PC-3 (cell line): ENCODE data around the gene LAS1L. TPM values are rescaled to one million over a fixed set of nuclear protein-coding genes. Genes with fewer than 3 reads are reported as not detected.

Source experiments
- ATAC-seq: fragments of 200-7000 bp; cut with Tn5 transposase; 2 replicates; pipeline ENCODE4 v1.9.1; 2020; ENCODE audit warnings: mild to moderate bottlenecking, moderate library complexity
- Bru-seq: library from RNA; stranded (reverse); fragments of 400-500 nt; gene quantifications from one replicate; lab custom pipeline; 2021; lab: Mats Ljungman, UMichigan
- BruChase-seq, 2 experiments: library from RNA; stranded (reverse); fragments of 400-500 nt; gene quantifications; one replicate each; lab custom pipeline; 2021; lab: Mats Ljungman, UMichigan
- BruUV-seq: library from RNA; stranded (reverse); fragments of 400-500 nt; replicated peaks from 2 replicates; lab custom pipeline; 2021; lab: Mats Ljungman, UMichigan
- CTCF ChIA-PET: fragments of 300-600 bp; sonication (Branson Sonifier 250); formaldehyde crosslinking; loops from one replicate; lab custom pipeline; 2022; ENCODE audit warnings: antibody characterized with exemption; lab: Charles Lee
- POLR2A ChIA-PET: fragments of 300-600 bp; sonication (Branson Sonifier 250); formaldehyde crosslinking; loops from one replicate; lab custom pipeline; 2022; ENCODE audit warnings: antibody characterized with exemption; ENCODE audit not compliant: unreplicated experiment; lab: Charles Lee
- DNase-seq: peaks from one replicate; pipeline ENCODE4 v3.0.0-alpha.2; 2015
- H2AFZ ChIP-seq: fragments of 300-600 bp; sonication (generic); 2 replicates; pipeline ENCODE4 v1.6.0; 2016; ENCODE audit warnings: antibody characterized with exemption, low read length
- H3F3A ChIP-seq: fragments of 300-600 bp; sonication (generic); one replicate; pipeline ENCODE4 v1.6.0; 2017; ENCODE audit warnings: antibody characterized with exemption, low read length, control low read depth, mild to moderate bottlenecking; ENCODE audit not compliant: unreplicated experiment
- H3K27ac ChIP-seq: fragments of 300-600 bp; sonication (generic); 2 replicates; pipeline ENCODE4 v1.5.1; 2016; ENCODE audit warnings: mild to moderate bottlenecking, low read length
- H3K27me3 ChIP-seq: fragments of 300-600 bp; sonication (generic); 2 replicates; pipeline ENCODE4 v1.6.1; 2016; ENCODE audit warnings: low read length, mixed read lengths
- H3K36me3 ChIP-seq: fragments of 300-600 bp; sonication (generic); 2 replicates; pipeline ENCODE4 v1.6.1; 2016; ENCODE audit warnings: low read depth, mixed run types, low read length, mixed read lengths
- H3K4me1 ChIP-seq: fragments of 300-600 bp; sonication (generic); 2 replicates; pipeline ENCODE4 v1.5.1; 2016; ENCODE audit warnings: low read length; ENCODE audit not compliant: insufficient read depth
- H3K4me2 ChIP-seq: fragments of 300-600 bp; sonication (generic); 2 replicates; pipeline ENCODE4 v1.6.0; 2016; ENCODE audit warnings: low read length
- H3K4me3 ChIP-seq: fragments of 300-600 bp; sonication (generic); 2 replicates; pipeline ENCODE4 v1.5.1; 2016; ENCODE audit warnings: mild to moderate bottlenecking, low read length, mixed read lengths
- H3K79me2 ChIP-seq: fragments of 300-600 bp; sonication (generic); 2 replicates; pipeline ENCODE4 v1.6.1; 2017; ENCODE audit warnings: low read length, mixed read lengths
- H3K9ac ChIP-seq: fragments of 300-600 bp; sonication (generic); 2 replicates; pipeline ENCODE4 v1.6.0; 2016; ENCODE audit warnings: mild to moderate bottlenecking, low read length
- H3K9me2 ChIP-seq: fragments of 300-600 bp; sonication (generic); replicated peaks from 2 replicates; pipeline ENCODE4 v1.6.1; 2016; ENCODE audit warnings: mixed run types, low read length, mixed read lengths
- H3K9me3 ChIP-seq: fragments of 300-600 bp; sonication (generic); 2 replicates; pipeline ENCODE4 v1.6.1; 2016; ENCODE audit warnings: low read length, mixed read lengths
- H4K20me1 ChIP-seq: fragments of 300-600 bp; sonication (generic); 2 replicates; pipeline ENCODE4 v1.6.1; 2016; ENCODE audit warnings: low read length, mixed read lengths
- EZH2 ChIP-seq: fragments of 300-600 bp; sonication (generic); IDR thresholded peaks from one replicate; pipeline ENCODE4 v1.6.1; 2017; ENCODE audit warnings: antibody characterized with exemption, mild to moderate bottlenecking, low read length; ENCODE audit not compliant: unreplicated experiment
- EZH2phosphoT487 ChIP-seq: fragments of 300-600 bp; sonication (generic); IDR thresholded peaks from 2 replicates; pipeline ENCODE4 v1.6.1; 2018; ENCODE audit warnings: mild to moderate bottlenecking, antibody characterized with exemption, low read length, borderline replicate concordance
- intact Hi-C: fragments of 100-400 bp; cut with micrococcal nuclease; formaldehyde crosslinking; loops from 2 replicates; pipeline ENCODE4 v1.9.0; 2023
- long read RNA-seq: library from polyadenylated mRNA; unstranded; transcript quantifications from one replicate; pipeline ENCODE4 v2.0.0, GENCODE V29; 2021; ENCODE audit not compliant: unreplicated experiment
- total RNA-seq: library from RNA; depleted of rRNA; stranded (reverse); fragments of >200 nt; gene quantifications from 2 replicates; pipeline ENCODE4 v1.2.3, GENCODE V29; 2014; rRNA removed
- TF ChIP-seq, protein P1 (sequence below): fragments of 300-600 bp; sonication (generic); conservative IDR thresholded peaks from 2 replicates; pipeline ENCODE4 v1.5.1; 2017; ENCODE audit warnings: antibody characterized with exemption, low read depth, mild to moderate bottlenecking, low read length

Gene LAS1L
- total RNA-seq (69.0 and 78.4 TPM in 2 replicates), Bru-seq, nascent RNA (percentile 86 among the genes with signal in this experiment), BruChase-seq, experiment 1, labeled RNA remaining after a 6-hour chase (percentile 84 among the genes with signal in this experiment), BruChase-seq, experiment 2, labeled RNA remaining after a 2-hour chase (percentile 87 among the genes with signal in this experiment)
- long read RNA-seq, transcript LAS1L-202 (13 exons, 2,386 nt) = major isoform, 100 of 212 reads
- long read RNA-seq, transcript LAS1L-201 (12 exons, 2,261 nt) = minor isoform, 12 of 212 reads
- long read RNA-seq, transcript LAS1L-203 (14 exons, 2,439 nt) = minor isoform, 19 of 212 reads
- long read RNA-seq, partial matches to known transcripts = 36 of 212 reads
- long read RNA-seq, other reads (novel, unspliced or antisense) = 45 of 212 reads

DNA sequence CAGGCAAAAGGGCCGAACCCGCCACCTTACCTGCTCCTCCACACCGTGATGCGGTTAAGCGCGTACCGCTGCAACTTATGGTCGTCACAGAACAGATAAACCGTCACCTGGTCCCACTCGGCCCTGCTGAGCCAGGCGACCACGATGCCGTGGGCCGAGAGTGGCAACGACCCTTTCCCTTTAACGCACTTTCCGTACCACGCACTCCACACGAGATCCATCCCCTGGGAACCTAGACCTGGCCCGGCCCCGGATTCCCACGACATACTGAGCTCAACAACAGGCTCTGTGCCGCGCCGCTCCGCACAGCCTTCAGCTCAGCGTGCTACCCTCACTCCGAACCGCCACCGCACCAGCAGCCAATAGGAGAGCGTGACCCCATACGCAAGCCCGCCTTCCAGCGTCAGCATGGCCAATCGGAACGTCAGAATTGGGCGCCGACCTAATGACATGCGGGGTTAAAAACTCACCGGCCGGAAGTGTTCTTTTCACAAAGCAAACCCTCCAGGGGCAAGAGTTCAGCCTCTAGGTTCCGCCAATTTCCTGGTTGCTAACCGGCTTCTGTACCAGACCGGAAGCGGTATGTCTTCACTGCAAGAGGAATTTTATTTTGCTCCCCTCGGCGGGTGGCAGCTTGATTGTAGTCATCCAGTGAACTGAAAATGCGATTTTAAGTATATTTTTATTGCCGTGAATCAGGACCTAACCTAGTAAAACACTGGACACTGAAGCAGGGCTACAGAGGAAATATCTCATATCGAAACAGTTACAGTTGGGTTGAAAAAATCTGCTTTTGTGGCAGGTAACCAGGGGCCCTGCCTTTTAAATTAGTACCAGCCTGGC, at the start of gene LAS1L:
TSS of gene LAS1L (minus strand) at position 338 of the 843 bp plus-strand sequence. CDS start at position 266, 72 bp downstream.
- TF ChIP-seq EZH2phosphoT487 = no peak
- no peak for TF ChIP-seq EZH2
- POLR2A ChIA-PET = interaction anchor here (0.7 kb wide), 1 partner anchor 500 kb away, joined by 3 read pairs; no protein-coding TSS in a partner anchor
- H3K36me3 ChIP-seq = peaks cover 23% of the 10 kb centered on the region
- intact Hi-C loops = no loop called here
- ATAC-seq = peak; percentile 99
- peak within 1 kb of the TSS; percentile 99 for H3K4me3 ChIP-seq
- CTCF ChIA-PET = no interaction called here
- peaks cover 34% of the 10 kb centered on the region for H3K79me2 ChIP-seq
- H4K20me1 ChIP-seq = peaks cover 17% of the 10 kb centered on the region; the same call in 1 of the 2 replicates
- peak within 1 kb of the TSS; percentile 97 for H3K4me2 ChIP-seq
- H3K27ac ChIP-seq = no peak within 1 kb of the TSS
- no peaks in the 10 kb centered on the region for H3K27me3 ChIP-seq
- BruUV-seq = TSS peak; percentile 98
- H3K9me3 ChIP-seq = no peaks in the 10 kb centered on the region
- H3K9me2 ChIP-seq = no peaks in the 10 kb centered on the region
- peak within 1 kb of the TSS; percentile 87 for H3K9ac ChIP-seq
- peak within 1 kb of the TSS; percentile 92 for H2AFZ ChIP-seq
- DNase-seq = peak; percentile 94
- H3F3A ChIP-seq = no peaks in the 10 kb centered on the region
- H3K4me1 ChIP-seq = peaks cover 16% of the 10 kb centered on the region

DNA sequence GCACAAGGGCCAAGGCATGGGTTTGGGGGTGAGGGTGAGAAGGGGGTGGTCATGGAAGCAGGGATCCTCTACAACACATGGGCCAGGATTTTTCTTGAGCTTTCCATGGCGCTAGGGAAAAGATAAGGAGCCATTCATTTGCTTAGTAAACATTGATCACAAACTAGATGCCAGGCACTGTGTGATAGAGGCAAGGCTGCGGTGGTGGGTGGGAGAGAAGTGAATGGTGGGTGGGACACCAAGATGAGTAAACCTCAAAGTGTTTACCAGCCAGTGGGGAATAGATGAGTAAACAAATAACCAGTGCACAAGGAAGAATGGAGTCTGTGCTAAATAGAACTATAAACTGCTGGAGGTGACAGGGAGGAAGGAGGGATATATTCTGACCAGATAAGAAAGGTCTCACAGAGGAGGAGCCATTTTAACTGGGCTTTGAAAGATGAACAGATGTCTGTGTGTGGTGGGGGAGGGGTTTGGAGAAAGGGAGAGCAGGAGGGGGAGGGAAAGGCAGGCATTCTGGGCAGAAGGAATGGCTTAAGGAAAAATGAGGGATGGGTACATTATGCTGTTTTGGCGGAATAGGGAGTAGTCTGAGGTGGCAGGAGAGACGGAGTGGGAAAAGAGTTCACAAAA, 48.0 kb upstream of the LAS1L start:
- no peak for DNase-seq
- no peaks in the 10 kb centered on the region for H4K20me1 ChIP-seq
- no peak for ATAC-seq
- peak overlapping the region; percentile 62; the same call in 1 of the 2 replicates for H3K4me2 ChIP-seq
- ChIA-PET CTCF (interaction anchor here (0.6 to 1.4 kb wide), 3 partner anchors 162 to 412 kb away, joined by 3 to 4 read pairs (median 3); no protein-coding TSS in a partner anchor), POLR2A (no interaction called here)
- no peaks in the 10 kb centered on the region for H3F3A ChIP-seq
- no peak overlapping the region for H3K9ac ChIP-seq
- H3K4me3 ChIP-seq = no peak overlapping the region
- H3K4me1 ChIP-seq = peaks cover 6% of the 10 kb centered on the region; the same call in 1 of the 2 replicates
- H3K27me3 ChIP-seq = peaks cover 6% of the 10 kb centered on the region; the same call in 1 of the 2 replicates
- no peaks in the 10 kb centered on the region for H3K9me2 ChIP-seq
- no peaks in the 10 kb centered on the region for H3K79me2 ChIP-seq
- TF ChIP-seq, protein P1, sequence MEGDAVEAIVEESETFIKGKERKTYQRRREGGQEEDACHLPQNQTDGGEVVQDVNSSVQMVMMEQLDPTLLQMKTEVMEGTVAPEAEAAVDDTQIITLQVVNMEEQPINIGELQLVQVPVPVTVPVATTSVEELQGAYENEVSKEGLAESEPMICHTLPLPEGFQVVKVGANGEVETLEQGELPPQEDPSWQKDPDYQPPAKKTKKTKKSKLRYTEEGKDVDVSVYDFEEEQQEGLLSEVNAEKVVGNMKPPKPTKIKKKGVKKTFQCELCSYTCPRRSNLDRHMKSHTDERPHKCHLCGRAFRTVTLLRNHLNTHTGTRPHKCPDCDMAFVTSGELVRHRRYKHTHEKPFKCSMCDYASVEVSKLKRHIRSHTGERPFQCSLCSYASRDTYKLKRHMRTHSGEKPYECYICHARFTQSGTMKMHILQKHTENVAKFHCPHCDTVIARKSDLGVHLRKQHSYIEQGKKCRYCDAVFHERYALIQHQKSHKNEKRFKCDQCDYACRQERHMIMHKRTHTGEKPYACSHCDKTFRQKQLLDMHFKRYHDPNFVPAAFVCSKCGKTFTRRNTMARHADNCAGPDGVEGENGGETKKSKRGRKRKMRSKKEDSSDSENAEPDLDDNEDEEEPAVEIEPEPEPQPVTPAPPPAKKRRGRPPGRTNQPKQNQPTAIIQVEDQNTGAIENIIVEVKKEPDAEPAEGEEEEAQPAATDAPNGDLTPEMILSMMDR = no peak
- no peak for TF ChIP-seq EZH2
- no peak for TF ChIP-seq EZH2phosphoT487
- peak overlapping the region; percentile 63; the same call in 1 of the 2 replicates for H2AFZ ChIP-seq
- no peak overlapping the region for H3K27ac ChIP-seq
- no peaks in the 10 kb centered on the region for H3K36me3 ChIP-seq
- intact Hi-C loops = loop anchor here (1.0 kb wide), 1 partner anchor 404 kb away; no protein-coding TSS in a partner anchor
- H3K9me3 ChIP-seq = no peaks in the 10 kb centered on the region
- BruUV-seq = no TSS peak
